ENCODE measurements around the gene CDH13.

GRCh38 chr16:82651921-82652601, 25.3 kb downstream of the CDH13 start:
- TF ChIP-seq, protein P1, sequence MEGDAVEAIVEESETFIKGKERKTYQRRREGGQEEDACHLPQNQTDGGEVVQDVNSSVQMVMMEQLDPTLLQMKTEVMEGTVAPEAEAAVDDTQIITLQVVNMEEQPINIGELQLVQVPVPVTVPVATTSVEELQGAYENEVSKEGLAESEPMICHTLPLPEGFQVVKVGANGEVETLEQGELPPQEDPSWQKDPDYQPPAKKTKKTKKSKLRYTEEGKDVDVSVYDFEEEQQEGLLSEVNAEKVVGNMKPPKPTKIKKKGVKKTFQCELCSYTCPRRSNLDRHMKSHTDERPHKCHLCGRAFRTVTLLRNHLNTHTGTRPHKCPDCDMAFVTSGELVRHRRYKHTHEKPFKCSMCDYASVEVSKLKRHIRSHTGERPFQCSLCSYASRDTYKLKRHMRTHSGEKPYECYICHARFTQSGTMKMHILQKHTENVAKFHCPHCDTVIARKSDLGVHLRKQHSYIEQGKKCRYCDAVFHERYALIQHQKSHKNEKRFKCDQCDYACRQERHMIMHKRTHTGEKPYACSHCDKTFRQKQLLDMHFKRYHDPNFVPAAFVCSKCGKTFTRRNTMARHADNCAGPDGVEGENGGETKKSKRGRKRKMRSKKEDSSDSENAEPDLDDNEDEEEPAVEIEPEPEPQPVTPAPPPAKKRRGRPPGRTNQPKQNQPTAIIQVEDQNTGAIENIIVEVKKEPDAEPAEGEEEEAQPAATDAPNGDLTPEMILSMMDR (conservative IDR thresholded peaks at IDR 0.05; ENCODE audit: low read depth, low read length): no peak
- no peak for TF ChIP-seq EZH2 (IDR thresholded peaks at IDR 0.05; ENCODE audit: borderline replicate concordance, low read depth, low read length, poor library complexity, severe bottlenecking)

All from A673 (cell line).